Heart left ventricle (tissue), 16 donors: Measurements from ENCODE around the gene HOXD9. TPM values are rescaled to one million over a fixed set of nuclear protein-coding genes. Genes with fewer than 3 reads are reported as not detected.

Source experiments
- ATAC-seq, 4 donors: fragments of 200-7000 bp; cut with Tn5 transposase; one replicate each; pipeline ENCODE4 v1.9.1; 2020 to 2022; ENCODE audit warnings: moderate library complexity in 4 of 4, mild to moderate bottlenecking in 3 of 4, moderate number of reproducible peaks in 1 of 4
- DNase-seq, 5 donors: peaks; one replicate each; pipeline ENCODE4 v3.0.0-alpha.2; 2020
- H3K27ac ChIP-seq, 12 donors: fragments of 200-600 bp; sonication (generic) in 4 of 12; one replicate each; pipeline versions ENCODE4 v1.5.0 to v1.8.0; 2016 to 2022; ENCODE audit warnings: mild to moderate bottlenecking in 2 of 12
- H3K27me3 ChIP-seq, 9 donors: fragments of 200-600 bp; sonication (generic) in 2 of 9; one replicate each; pipeline versions ENCODE4 v1.5.1 to v1.8.0; 2016 to 2022; ENCODE audit warnings: mild to moderate bottlenecking in 3 of 9
- H3K36me3 ChIP-seq, 9 donors: fragments of 200-600 bp; sonication (generic) in 2 of 9; one replicate each; pipeline versions ENCODE4 v1.5.0 to v1.8.0; 2018 to 2022; ENCODE audit warnings: mild to moderate bottlenecking in 2 of 9
- H3K4me1 ChIP-seq, 12 donors: fragments of 200-600 bp; sonication (generic) in 4 of 12; one replicate each; pipeline versions ENCODE4 v1.5.0 to v1.8.0; 2016 to 2022; ENCODE audit warnings: mild to moderate bottlenecking in 3 of 12
- H3K4me3 ChIP-seq, 12 donors: fragments of 200-600 bp; sonication (generic) in 4 of 12; one replicate each; pipeline versions ENCODE4 v1.5.0 to v1.8.0; 2017 to 2022; ENCODE audit warnings: mild to moderate bottlenecking in 9 of 12, moderate library complexity in 4 of 12
- H3K9me3 ChIP-seq, 12 donors: fragments of 200-600 bp; sonication (generic) in 4 of 12; one replicate each; pipeline versions ENCODE4 v1.5.0 to v1.8.0; 2016 to 2022; ENCODE audit warnings: mild to moderate bottlenecking in 1 of 12
- POLR2A ChIP-seq, 2 donors: fragments of 450-650 bp; IDR thresholded peaks; one replicate each; pipeline ENCODE4 v1.6.1; 2017; ENCODE audit warnings: antibody characterized with exemption in 2 of 2, mild to moderate bottlenecking in 2 of 2, moderate library complexity in 2 of 2
- whole genome bisulfite sequencing, 4 donors: extraction: QIAGEN DNeasy Blood & Tissue Kit in 2 of 4; methylation state at CpG; one replicate each; pipeline versions ENCODE4 v1.1.5 to v1.1.7; 2013 to 2018; 5-methylcytosine and 5-hydroxymethylcytosine counted together
- intact Hi-C, 10 donors: fragments of 100-400 bp; cut with DNase I; formaldehyde crosslinking; loops; one replicate each; pipeline versions ENCODE4 v1.11.1 to v1.14.2; 2022
- polyA plus RNA-seq, 2 donors: library from polyadenylated mRNA; stranded (reverse); fragments of 200-250 nt; gene quantifications; one replicate each; pipeline ENCODE4 v1.2.3, GENCODE V29; 2013
- total RNA-seq, 9 donors: library from RNA; depleted of rRNA in 2 of 9; stranded (reverse); fragments of >200 nt in 2 of 9; fragmentation: NEBNext Ultra II Directional in 3 of 9; extraction: Animal tissue kit (Norgen Biotek cat#: 25700) in 3 of 9; gene quantifications; one replicate each; pipeline versions ENCODE4 v1.1.0 to v1.2.4, GENCODE V29; 2016 to 2023
- TF ChIP-seq, protein P1 (sequence below), 12 donors: fragments of 200-600 bp; sonication (generic) in 4 of 12; IDR thresholded peaks; one replicate each; pipeline versions ENCODE4 v1.5.0 to v1.8.0; 2018 to 2022; ENCODE audit warnings: antibody characterized with exemption in 12 of 12, mild to moderate bottlenecking in 5 of 12
- donor health status: ischemic (EF 13 %, LVEDD 7.1; RV severe dilation, severe dysfunction).
- donor health status: healthy with polysubstance abuse.
- donor health status: DM: no; HTN: yes; CAD: no.
- donor health status: DM: no; HTN: no; CAD: no.
- donor health status: ischemic (EF 25% LVEDD 6.9; RV normal size, moderate dysfunction).
- donor health status: ischemic (EF 25% LVEDD 5.7; RV mildly dilated, moderate dysfunction).
- donor health status: healthy.
- donor health status: DM: yes; HTN: yes; CAD: no.
- donor health status: ischemic (EF 35%, LVEDD 5.7; RV mildly dilated, moderate dysfunction).
- donor health status: nonischemic (EF 11% LVEDD 7.7; RV severe dilation, severe dysfunction).
- donor health status: DM: yes; HTN: yes; CAD: no.
- donor health status: PGD.
- donor health status: ischemic (EF 29% LVEDD 5.4; RV normal size, mild dysfunction).
- donor health status: nonischemic (EF 23%, LVEDD 6.1; RV moderate dilation, normal function).

The HOXD9 gene
- total and polyA plus RNA-seq, 11 donors: 0.23 to 0.43 (median 0.40) TPM; not detected in 8

DNA sequence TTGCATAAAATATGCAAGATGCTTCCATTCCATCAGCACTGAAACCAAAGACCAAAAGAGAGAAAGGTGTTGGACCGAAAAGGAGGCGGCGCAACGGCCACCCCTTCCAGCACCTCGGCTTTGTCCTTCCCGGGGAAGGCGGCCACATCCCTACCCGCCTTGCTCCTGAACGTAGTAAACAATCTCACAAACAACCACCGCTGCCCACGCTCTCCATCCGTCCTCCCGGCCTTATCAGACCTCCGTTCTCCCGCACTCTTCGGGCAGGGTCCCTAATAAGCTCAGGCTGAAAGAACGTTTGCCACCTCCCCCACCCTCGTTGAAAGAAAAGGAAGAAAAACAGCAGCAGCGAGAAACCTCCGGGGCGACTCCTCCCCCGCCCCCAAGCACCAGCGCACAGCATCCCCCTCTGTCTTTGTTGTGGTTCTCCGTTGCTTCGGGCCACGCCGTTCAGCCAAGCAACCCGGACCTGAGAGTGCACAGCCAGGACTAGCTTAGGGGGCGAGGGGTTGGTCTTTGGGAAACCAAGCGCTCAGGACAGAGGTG is 43.2 kb upstream of the HOXD9 start:
- DNase-seq: no peak
- Histone ChIP-seq H3K4me3 (peak overlapping the region in 2 of 12 donors; percentile 2 to 18), H3K27ac (peak overlapping the region in 1 of 12 donors; percentile 79), H3K4me1 (peaks cover 0 to 36% (median 12%) of the 10 kb centered on the region in 12 donors), H3K36me3 (no peaks in the 10 kb centered on the region), H3K9me3 (peaks cover 0 to 8% (median 0%) of the 10 kb centered on the region in 12 donors), H3K27me3 (peaks cover 86 to 99% (median 97%) of the 10 kb centered on the region in 9 donors)
- peak in 1 of 4 donors; percentile 15 for ATAC-seq
- WGBS, 4 donors: 4 to 8% (median 4%) methylated on average over 30 of the region's 30 CpGs
- no peak for TF ChIP-seq POLR2A (IDR thresholded peaks at IDR 0.05)
- TF ChIP-seq, protein P1, sequence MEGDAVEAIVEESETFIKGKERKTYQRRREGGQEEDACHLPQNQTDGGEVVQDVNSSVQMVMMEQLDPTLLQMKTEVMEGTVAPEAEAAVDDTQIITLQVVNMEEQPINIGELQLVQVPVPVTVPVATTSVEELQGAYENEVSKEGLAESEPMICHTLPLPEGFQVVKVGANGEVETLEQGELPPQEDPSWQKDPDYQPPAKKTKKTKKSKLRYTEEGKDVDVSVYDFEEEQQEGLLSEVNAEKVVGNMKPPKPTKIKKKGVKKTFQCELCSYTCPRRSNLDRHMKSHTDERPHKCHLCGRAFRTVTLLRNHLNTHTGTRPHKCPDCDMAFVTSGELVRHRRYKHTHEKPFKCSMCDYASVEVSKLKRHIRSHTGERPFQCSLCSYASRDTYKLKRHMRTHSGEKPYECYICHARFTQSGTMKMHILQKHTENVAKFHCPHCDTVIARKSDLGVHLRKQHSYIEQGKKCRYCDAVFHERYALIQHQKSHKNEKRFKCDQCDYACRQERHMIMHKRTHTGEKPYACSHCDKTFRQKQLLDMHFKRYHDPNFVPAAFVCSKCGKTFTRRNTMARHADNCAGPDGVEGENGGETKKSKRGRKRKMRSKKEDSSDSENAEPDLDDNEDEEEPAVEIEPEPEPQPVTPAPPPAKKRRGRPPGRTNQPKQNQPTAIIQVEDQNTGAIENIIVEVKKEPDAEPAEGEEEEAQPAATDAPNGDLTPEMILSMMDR (IDR thresholded peaks at IDR 0.05): no peak
- intact Hi-C loops: loop anchor here in 3 of 10 donors (2.0 to 10.0 kb wide), 3 partner anchors 75 to 393 kb away; partner anchors contain the start of gene LNPK (in 1 of the 3)

- 2 to 4% (median 2%) methylated on average over 25 to 86 of the region's 86 CpGs for whole genome bisulfite sequencing, 4 donors
- peak in 3 of 4 donors; percentile 65 to 74 (median 71) for ATAC-seq
- Histone ChIP-seq H3K4me3 (peak overlapping the region in 8 of 12 donors; percentile 14 to 40 (median 27)), H3K9me3 (peaks cover 0 to 8% (median 0%) of the 10 kb centered on the region in 12 donors), H3K27ac (peak overlapping the region in 1 of 12 donors; percentile 84), H3K27me3 (peaks cover 88 to 99% (median 97%) of the 10 kb centered on the region in 9 donors), H3K4me1 (peaks cover 0 to 38% (median 12%) of the 10 kb centered on the region in 12 donors), H3K36me3 (no peaks in the 10 kb centered on the region)
- peak in 2 of 5 donors; percentile 46 to 68 for DNase-seq
- intact Hi-C loops: loop anchor here in 6 of 10 donors (2.0 to 10.0 kb wide), 6 partner anchors 75 to 665 kb away; partner anchors contain the start of gene LNPK (in 2 of the 6)
- TF ChIP-seq, protein P1 (IDR thresholded peaks at IDR 0.05): peak; percentile 56 to 77 (median 65)
- TF ChIP-seq POLR2A (IDR thresholded peaks at IDR 0.05): no peak
Measured at GRCh38 chr2:176079831-176080539, 42.5 kb upstream of the HOXD9 start.

DNA sequence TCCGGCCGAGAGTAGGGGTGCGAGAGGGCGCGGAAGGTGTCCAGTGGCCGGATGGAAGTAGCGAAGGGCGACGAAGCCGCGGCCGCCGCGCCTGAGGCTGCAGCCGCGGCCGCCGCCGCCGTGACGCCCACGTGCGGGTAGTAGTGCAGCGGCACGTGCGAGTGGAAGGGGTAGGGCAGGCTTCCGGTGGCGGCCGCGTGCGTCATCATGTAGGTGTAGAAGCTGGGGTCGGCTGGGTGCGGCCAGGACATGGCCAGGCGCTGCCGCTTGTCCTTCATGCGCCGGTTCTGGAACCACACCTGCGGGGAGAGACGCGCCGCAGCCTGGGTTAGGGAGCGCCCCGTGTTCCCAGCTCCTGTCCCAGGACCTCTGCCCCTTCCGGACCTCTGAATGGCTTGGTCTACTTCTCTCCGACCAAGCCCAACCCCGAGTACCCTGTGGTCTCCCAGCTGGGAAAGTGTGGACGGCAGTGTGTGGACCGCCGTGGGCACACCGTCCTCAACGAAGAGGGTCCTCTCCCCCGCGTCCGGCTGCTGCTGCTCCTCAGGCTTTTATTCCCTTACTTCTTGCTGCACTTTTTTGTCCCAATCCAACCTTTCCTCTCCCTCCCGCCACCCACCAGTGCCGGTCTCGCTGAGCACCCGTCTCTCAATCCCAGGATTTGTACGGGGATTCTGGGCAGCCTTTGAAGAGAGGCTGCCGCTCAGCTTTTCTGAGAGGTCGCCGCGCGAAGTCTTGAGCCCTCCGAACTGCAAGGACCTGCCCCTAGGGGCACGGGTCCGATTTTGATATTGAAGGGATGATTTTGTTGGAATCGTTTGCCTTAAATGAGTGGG is 41.8 kb upstream of the HOXD9 start:
- Histone ChIP-seq H3K27ac (peak overlapping the region in 1 of 12 donors; percentile 84), H3K9me3 (peaks cover 0 to 8% (median 0%) of the 10 kb centered on the region in 12 donors), H3K27me3 (peaks cover 90 to 99% (median 97%) of the 10 kb centered on the region in 9 donors), H3K4me1 (peaks cover 0 to 45% (median 15%) of the 10 kb centered on the region in 12 donors), H3K4me3 (peak overlapping the region in 8 of 12 donors; percentile 1 to 40 (median 15)), H3K36me3 (no peaks in the 10 kb centered on the region)
- intact Hi-C loops: loop anchor here in 4 of 10 donors (2.0 to 10.0 kb wide), 4 partner anchors 78 to 666 kb away; partner anchors contain the start of gene LNPK (in 1 of the 4)
- TF ChIP-seq, protein P1 (IDR thresholded peaks at IDR 0.05): no peak
- no peak for TF ChIP-seq POLR2A (IDR thresholded peaks at IDR 0.05)
- peak in 1 of 5 donors; percentile 56 for DNase-seq
- WGBS, 4 donors: 4 to 8% (median 5%) methylated on average over 44 to 68 of the region's 68 CpGs
- peak in 1 of 4 donors; percentile 36 for ATAC-seq
